Astrocyte of the spinal cord (primary cell): ENCODE results near the gene LSAMP.
A peak's percentile ranks its signal among the peaks of the same experiment; 100 is the strongest.

Source experiments
- DNase-seq: peaks from one replicate; pipeline ENCODE4 v3.0.0; 2011; ENCODE audit warnings: low read depth, low spot score
- H3K4me3 ChIP-seq: 2 replicates; pipeline ENCODE4 v1.5.1; 2011; ENCODE audit warnings: low read depth, mild to moderate bottlenecking, low read length, moderate library complexity
- CTCF ChIP-seq: IDR thresholded peaks from 2 replicates; pipeline ENCODE4 v1.5.1; 2012; ENCODE audit warnings: low read depth, mild to moderate bottlenecking, low read length, inconsistent platforms
- in situ Hi-C: cut with HindIII; loops from 2 replicates; pipeline ENCODE4 v1.10.0; 2017; ENCODE audit warnings: low sequenced_read_pairs

LSAMP gene

GRCh38 chr3:116139641-116140040 is 305.6 kb downstream of the LSAMP start:
- no peak for TF ChIP-seq CTCF
- in situ Hi-C loops, result no loop called here
- H3K4me3 ChIP-seq, result no peak overlapping the region
- DNase-seq, result peak; percentile 39

- in situ Hi-C loops, result no loop called here
- DNase-seq, result peak; percentile 79
- no peak overlapping the region for H3K4me3 ChIP-seq
- TF ChIP-seq CTCF, result no peak
Measured at GRCh38 chr3:116135457-116136085, 309.7 kb downstream of the LSAMP start.

- DNase-seq, result no peak
- in situ Hi-C loops, result no loop called here
Measured at GRCh38 chr3:116129187-116129946, 315.9 kb downstream of the LSAMP start.

GRCh38 chr3:116127464-116127863 is 317.8 kb downstream of the LSAMP start:
- no peak for DNase-seq
- in situ Hi-C loops, result no loop called here
- TF ChIP-seq CTCF, result no peak
- H3K4me3 ChIP-seq, result no peak overlapping the region

More at GRCh38 chr3:116129187-116129946, 315.9 kb downstream of the LSAMP start:
- H3K4me3 ChIP-seq, result no peak overlapping the region
- no peak for TF ChIP-seq CTCF

GRCh38 chr3:116124166-116124565 is 321.1 kb downstream of the LSAMP start:
- DNase-seq, result no peak
- H3K4me3 ChIP-seq, result no peak overlapping the region
- in situ Hi-C loops, result no loop called here
- TF ChIP-seq CTCF, result no peak

GRCh38 chr3:116118475-116119169 is 326.7 kb downstream of the LSAMP start:
- DNase-seq, result no peak
- in situ Hi-C loops, result no loop called here
- no peak for TF ChIP-seq CTCF
- H3K4me3 ChIP-seq, result no peak overlapping the region
